HepG2 (cell line): Measurements from ENCODE around the gene IRS1.

Source experiments
- CTCF ChIP-seq: sonication (generic); formaldehyde crosslinking; IDR thresholded peaks from 2 replicates; pipeline ENCODE4 v1.5.0; 2020; ENCODE audit warnings: mild to moderate bottlenecking, missing genetic modification reagents, moderate library complexity
- RBM39 ChIP-seq: fragments of 200-400 bp; formaldehyde crosslinking; IDR thresholded peaks from one replicate; pipeline ENCODE4 v1.6.1; 2018; ENCODE audit warnings: antibody characterized with exemption, mild to moderate bottlenecking, low read depth, low read length; ENCODE audit not compliant: poor library complexity, severe bottlenecking
- SKIL ChIP-seq: sonication (generic); formaldehyde crosslinking; IDR thresholded peaks from 2 replicates; pipeline ENCODE4 v1.8.0; 2022; ENCODE audit warnings: missing genetic modification reagents, mild to moderate bottlenecking, moderate library complexity, borderline replicate concordance
- SMAD1 ChIP-seq: sonication (generic); formaldehyde crosslinking; IDR thresholded peaks from 2 replicates; pipeline ENCODE4 v1.4.0; 2020; ENCODE audit warnings: missing genetic modification reagents, low read depth, mild to moderate bottlenecking, borderline replicate concordance
- TBL1XR1 ChIP-seq: fragments of 150-350 bp; IDR thresholded peaks from 2 replicates; pipeline ENCODE4 v1.6.1; 2014; ENCODE audit warnings: borderline replicate concordance, low read length; ENCODE audit not compliant: partially characterized antibody
- ZNF12 ChIP-seq: sonication (generic); formaldehyde crosslinking; IDR thresholded peaks from 2 replicates; pipeline ENCODE4 v1.5.0; 2020; ENCODE audit warnings: missing genetic modification reagents
- TF ChIP-seq, protein P1 (sequence below): sonication (generic); formaldehyde crosslinking; IDR thresholded peaks from 2 replicates; pipeline ENCODE4 v1.4.0; 2020; ENCODE audit warnings: missing genetic modification reagents

GRCh38 chr2:226687641-226688253, 111.9 kb downstream of the IRS1 start:
- TF ChIP-seq SMAD1 (no peak), SKIL (CRISPR knock-in tag) (no peak), TBL1XR1 (no peak), ZNF12 (CRISPR knock-in tag) (no peak), CTCF (CRISPR knock-in tag) (no peak), RBM39 (no peak)
- TF ChIP-seq, protein P1, sequence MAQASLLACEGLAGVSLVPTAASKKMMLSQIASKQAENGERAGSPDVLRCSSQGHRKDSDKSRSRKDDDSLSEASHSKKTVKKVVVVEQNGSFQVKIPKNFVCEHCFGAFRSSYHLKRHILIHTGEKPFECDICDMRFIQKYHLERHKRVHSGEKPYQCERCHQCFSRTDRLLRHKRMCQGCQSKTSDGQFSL: no peak
